Measurements from ENCODE around the gene ZNF467.

DNA sequence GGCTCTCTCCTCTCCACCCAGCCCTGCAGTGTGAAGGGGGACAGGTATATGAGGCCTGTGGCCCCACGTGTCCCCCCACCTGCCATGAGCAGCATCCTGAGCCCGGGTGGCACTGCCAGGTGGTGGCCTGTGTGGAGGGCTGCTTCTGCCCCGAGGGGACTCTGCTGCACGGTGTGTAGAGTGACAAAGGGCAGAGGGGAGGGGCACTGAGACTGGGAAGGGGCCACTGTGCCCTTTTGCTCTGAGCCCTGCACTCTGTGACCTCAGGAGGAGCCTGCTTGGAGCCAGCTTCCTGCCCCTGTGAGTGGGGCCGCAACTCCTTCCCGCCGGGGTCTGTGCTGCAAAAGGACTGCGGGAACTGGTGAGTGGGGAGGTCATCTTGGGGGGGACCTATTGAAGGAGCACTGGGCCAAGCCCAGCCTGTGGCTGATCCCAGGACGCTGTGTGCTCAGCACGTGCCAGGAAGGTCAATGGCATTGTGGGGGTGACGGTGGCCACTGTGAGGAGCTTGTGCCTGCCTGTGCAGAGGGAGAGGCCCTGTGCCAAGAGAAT is 15.0 kb upstream of the ZNF467 start:
- no peak for TF ChIP-seq ZFP30 (CRISPR knock-in tag; IDR thresholded peaks at IDR 0.05)
- TF ChIP-seq ZNF565 (CRISPR knock-in tag; conservative IDR thresholded peaks at IDR 0.05; ENCODE audit: low read depth): no peak
- no peak for TF ChIP-seq ZFP3 (CRISPR knock-in tag; IDR thresholded peaks at IDR 0.05)
- TF ChIP-seq, protein P1, sequence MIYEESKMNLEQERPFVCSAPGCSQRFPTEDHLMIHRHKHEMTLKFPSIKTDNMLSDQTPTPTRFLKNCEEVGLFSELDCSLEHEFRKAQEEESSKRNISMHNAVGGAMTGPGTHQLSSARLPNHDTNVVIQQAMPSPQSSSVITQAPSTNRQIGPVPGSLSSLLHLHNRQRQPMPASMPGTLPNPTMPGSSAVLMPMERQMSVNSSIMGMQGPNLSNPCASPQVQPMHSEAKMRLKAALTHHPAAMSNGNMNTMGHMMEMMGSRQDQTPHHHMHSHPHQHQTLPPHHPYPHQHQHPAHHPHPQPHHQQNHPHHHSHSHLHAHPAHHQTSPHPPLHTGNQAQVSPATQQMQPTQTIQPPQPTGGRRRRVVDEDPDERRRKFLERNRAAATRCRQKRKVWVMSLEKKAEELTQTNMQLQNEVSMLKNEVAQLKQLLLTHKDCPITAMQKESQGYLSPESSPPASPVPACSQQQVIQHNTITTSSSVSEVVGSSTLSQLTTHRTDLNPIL (CRISPR knock-in tag; IDR thresholded peaks at IDR 0.05; ENCODE audit: low read depth): no peak
- TF ChIP-seq ZC3H10 (CRISPR knock-in tag; IDR thresholded peaks at IDR 0.05): no peak

Data from SK-N-SH treated with all-trans-retinoic acid at 6 μM for 48 hours (cell line).